Heart left ventricle (tissue), 13 donors: ENCODE results near the gene IL1R2.

Source experiments
- CTCF ChIP-seq, 12 donors: fragments of 200-600 bp; sonication (generic) in 4 of 12; IDR thresholded peaks; one replicate each; pipeline versions ENCODE4 v1.5.0 to v1.8.0; 2018 to 2022; ENCODE audit warnings: antibody characterized with exemption in 12 of 12, mild to moderate bottlenecking in 5 of 12
- POLR2A ChIP-seq, 2 donors: fragments of 450-650 bp; IDR thresholded peaks; one replicate each; pipeline ENCODE4 v1.6.1; 2017; ENCODE audit warnings: antibody characterized with exemption in 2 of 2, mild to moderate bottlenecking in 2 of 2, moderate library complexity in 2 of 2
- donor health status: ischemic (EF 13 %, LVEDD 7.1; RV severe dilation, severe dysfunction).
- donor health status: DM: no; HTN: yes; CAD: no.
- donor health status: DM: no; HTN: no; CAD: no.
- donor health status: ischemic (EF 25% LVEDD 6.9; RV normal size, moderate dysfunction).
- donor health status: ischemic (EF 25% LVEDD 5.7; RV mildly dilated, moderate dysfunction).
- donor health status: ischemic (EF 35%, LVEDD 5.7; RV mildly dilated, moderate dysfunction).
- donor health status: nonischemic (EF 11% LVEDD 7.7; RV severe dilation, severe dysfunction).
- donor health status: DM: yes; HTN: yes; CAD: no.
- donor health status: PGD.
- donor health status: ischemic (EF 29% LVEDD 5.4; RV normal size, mild dysfunction).
- donor health status: nonischemic (EF 23%, LVEDD 6.1; RV moderate dilation, normal function).

GRCh38 chr2:102032368-102033030, 40.7 kb downstream of the IL1R2 start:
- TF ChIP-seq CTCF (IDR thresholded peaks at IDR 0.05) (no peak), POLR2A (IDR thresholded peaks at IDR 0.05) (no peak)
